IMR-90 (cell line): Measurements from ENCODE around the gene FAH.

Source experiments
- CHD1 ChIP-seq: IDR thresholded peaks from 2 replicates; pipeline ENCODE4 v1.6.1; 2012; ENCODE audit warnings: low read depth, low read length, improper control_type of control experiment
- CTCF ChIP-seq: conservative IDR thresholded peaks from 2 replicates; pipeline ENCODE4 v1.5.1; 2012; ENCODE audit warnings: mild to moderate bottlenecking, low read depth, low read length, improper control_type of control experiment
- ELK1 ChIP-seq: fragments of 150-350 bp; IDR thresholded peaks from 2 replicates; pipeline ENCODE4 v1.6.1; 2016; ENCODE audit warnings: low read depth, mild to moderate bottlenecking, low read length, moderate library complexity, borderline replicate concordance
- FOS ChIP-seq: fragments of 150-350 bp; IDR thresholded peaks from 2 replicates; pipeline ENCODE4 v1.6.1; 2016; ENCODE audit warnings: low read depth, low read length
- MAFK ChIP-seq: IDR thresholded peaks from 2 replicates; pipeline ENCODE4 v1.6.1; 2012; ENCODE audit warnings: low read depth, low read length, improper control_type of control experiment
- MXI1 ChIP-seq: IDR thresholded peaks from 2 replicates; pipeline ENCODE4 v1.6.1; 2012; ENCODE audit warnings: low read depth, mild to moderate bottlenecking, low read length, moderate library complexity, borderline replicate concordance
- POLR2A ChIP-seq: IDR thresholded peaks from 2 replicates; pipeline ENCODE4 v1.6.1; 2012; ENCODE audit warnings: mild to moderate bottlenecking, low read depth, low read length
- RAD21 ChIP-seq: IDR thresholded peaks from 2 replicates; pipeline ENCODE4 v1.6.1; 2012; ENCODE audit warnings: low read length, improper control_type of control experiment
- RFX5 ChIP-seq: IDR thresholded peaks from 2 replicates; pipeline ENCODE4 v1.8.0; 2012; ENCODE audit warnings: low read depth, mild to moderate bottlenecking, low read length, moderate library complexity
- SMC3 ChIP-seq: fragments of 150-350 bp; IDR thresholded peaks from 2 replicates; pipeline ENCODE4 v1.6.1; 2016; ENCODE audit warnings: low read depth, mild to moderate bottlenecking, antibody characterized with exemption, low read length, moderate library complexity
- USF2 ChIP-seq: fragments of 150-350 bp; IDR thresholded peaks from 2 replicates; pipeline ENCODE4 v1.6.1; 2017; ENCODE audit warnings: mild to moderate bottlenecking, antibody characterized with exemption, low read length, low read depth

GRCh38 chr15:80115021-80115420, 37.8 kb upstream of the FAH start:
- TF ChIP-seq USF2 (no peak), FOS (no peak), POLR2A (no peak), CTCF (no peak), RAD21 (no peak), MXI1 (no peak), RFX5 (no peak), SMC3 (no peak), ELK1 (no peak), MAFK (no peak), CHD1 (no peak)
